Lower leg skin (tissue), 3 donors: ENCODE data around the gene NEIL3.

Experiments used
- POLR2A ChIP-seq, 2 donors: fragments of 450-650 bp; IDR thresholded peaks; one replicate each; pipeline ENCODE4 v1.6.1; 2016 to 2017; ENCODE audit warnings: antibody characterized with exemption in 2 of 2, mild to moderate bottlenecking in 1 of 2, moderate library complexity in 1 of 2
- TF ChIP-seq, protein P1 (sequence below), 3 donors: fragments of 450-650 bp; IDR thresholded peaks; one replicate each; pipeline ENCODE4 v1.5.1; 2016; ENCODE audit warnings: antibody characterized with exemption in 3 of 3, mild to moderate bottlenecking in 3 of 3, moderate library complexity in 2 of 3

DNA sequence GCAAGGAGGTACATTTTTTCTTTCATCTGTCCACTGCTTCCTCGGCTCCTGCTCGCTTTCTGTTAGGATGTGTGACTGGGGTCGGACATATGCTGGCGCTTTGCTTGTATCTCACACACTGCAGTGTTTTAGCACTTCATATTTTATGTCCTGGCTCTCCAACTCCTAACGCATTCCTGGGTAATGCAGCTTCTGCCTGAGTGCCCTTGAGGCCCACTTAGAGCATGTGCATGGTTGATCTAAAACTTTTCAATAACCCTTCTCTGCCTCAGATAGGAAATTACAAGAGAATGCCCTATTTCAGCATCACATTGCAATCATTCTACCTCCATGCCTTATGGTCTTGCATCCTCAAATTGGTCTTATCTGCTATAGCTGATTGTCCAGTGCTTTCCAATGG lies 65.3 kb downstream of the NEIL3 start:
- no peak for TF ChIP-seq POLR2A (IDR thresholded peaks at IDR 0.05)
- TF ChIP-seq, protein P1, sequence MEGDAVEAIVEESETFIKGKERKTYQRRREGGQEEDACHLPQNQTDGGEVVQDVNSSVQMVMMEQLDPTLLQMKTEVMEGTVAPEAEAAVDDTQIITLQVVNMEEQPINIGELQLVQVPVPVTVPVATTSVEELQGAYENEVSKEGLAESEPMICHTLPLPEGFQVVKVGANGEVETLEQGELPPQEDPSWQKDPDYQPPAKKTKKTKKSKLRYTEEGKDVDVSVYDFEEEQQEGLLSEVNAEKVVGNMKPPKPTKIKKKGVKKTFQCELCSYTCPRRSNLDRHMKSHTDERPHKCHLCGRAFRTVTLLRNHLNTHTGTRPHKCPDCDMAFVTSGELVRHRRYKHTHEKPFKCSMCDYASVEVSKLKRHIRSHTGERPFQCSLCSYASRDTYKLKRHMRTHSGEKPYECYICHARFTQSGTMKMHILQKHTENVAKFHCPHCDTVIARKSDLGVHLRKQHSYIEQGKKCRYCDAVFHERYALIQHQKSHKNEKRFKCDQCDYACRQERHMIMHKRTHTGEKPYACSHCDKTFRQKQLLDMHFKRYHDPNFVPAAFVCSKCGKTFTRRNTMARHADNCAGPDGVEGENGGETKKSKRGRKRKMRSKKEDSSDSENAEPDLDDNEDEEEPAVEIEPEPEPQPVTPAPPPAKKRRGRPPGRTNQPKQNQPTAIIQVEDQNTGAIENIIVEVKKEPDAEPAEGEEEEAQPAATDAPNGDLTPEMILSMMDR (IDR thresholded peaks at IDR 0.05), result no peak
